Hematopoietic multipotent progenitor cell treated with erythropoietin and hydrocortisone succinate and interleukin-3 and kit ligand, for 17 days (in vitro differentiated cells): ENCODE measurements around the gene SYMPK.
"Not testable (repeated sequence)": the region's sequence is repeated elsewhere in the genome, so short reads cannot be mapped to it uniquely, and the experiment has no call there.

Source experiments
- DNase-seq: peaks from one replicate; pipeline ENCODE4 v3.0.0-alpha.2; 2015; ENCODE audit warnings: low spot score

SYMPK gene

DNA sequence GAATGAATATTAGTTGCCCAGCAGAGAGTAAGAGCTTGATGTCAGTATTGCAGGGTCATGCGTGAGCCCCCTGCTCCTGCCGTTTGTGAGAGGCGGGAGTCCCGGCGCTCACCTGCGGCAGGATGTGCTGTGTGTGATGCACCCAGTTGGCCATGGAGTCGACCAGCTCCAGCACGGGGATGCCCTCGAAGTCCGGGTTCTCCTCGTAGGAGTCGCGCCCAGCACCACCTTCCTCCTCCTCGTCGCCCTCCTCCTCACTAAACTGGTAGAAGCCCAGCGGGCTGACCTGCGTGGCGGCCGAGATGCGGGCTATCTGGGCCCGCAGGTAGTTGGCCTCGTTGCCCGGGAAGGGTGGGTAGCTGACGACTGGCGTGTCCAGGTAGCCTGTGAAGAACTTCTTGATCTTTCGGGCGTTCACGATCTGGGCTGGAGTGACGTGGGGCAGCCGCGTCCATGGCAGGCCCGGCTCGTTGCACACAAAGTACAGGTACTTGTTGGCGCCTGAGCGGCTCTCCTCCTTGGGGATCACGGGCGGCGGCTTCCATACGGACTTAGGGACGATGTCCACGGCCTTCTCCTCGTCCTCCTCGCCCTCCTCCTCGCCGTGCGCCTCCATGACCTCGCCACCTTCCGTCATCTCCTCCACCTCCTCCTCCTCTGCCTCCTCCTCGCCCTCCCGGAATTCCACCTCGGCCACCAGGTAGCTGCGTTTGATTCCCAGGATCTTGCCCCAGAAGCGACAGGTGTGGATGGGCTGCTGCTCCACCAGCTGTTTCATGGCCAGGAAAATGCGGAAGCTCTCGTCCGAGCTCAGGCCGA lies 58.6 kb downstream of the SYMPK start:
- DNase-seq = no peak

DNA sequence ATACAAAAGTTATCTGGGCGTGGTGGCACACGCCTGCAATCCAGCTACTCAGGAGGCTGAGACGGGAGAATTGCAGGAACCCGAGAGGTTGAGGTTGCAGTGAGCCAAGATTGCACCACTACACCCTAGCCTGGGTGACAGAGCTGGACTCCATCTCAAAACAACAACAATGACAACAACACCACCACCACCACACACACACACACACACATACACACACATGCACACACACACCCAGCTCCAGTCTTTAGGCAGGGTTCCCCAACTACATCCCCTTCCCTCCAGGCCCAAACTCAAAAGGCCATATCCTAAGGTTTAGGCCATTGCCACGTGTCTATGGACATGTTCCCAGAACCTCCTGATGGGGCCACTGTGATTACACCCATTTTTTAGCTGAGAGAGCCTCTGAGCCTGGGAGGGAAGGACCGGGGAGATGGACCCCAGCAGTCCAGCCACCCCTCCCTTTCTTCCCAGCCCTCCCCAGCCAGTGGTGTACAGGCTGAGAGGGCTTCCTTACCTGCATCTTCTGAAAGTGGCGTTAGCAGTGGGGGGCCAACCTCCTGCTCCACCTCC lies 61.3 kb downstream of the SYMPK start:
- no peak for DNase-seq

DNA sequence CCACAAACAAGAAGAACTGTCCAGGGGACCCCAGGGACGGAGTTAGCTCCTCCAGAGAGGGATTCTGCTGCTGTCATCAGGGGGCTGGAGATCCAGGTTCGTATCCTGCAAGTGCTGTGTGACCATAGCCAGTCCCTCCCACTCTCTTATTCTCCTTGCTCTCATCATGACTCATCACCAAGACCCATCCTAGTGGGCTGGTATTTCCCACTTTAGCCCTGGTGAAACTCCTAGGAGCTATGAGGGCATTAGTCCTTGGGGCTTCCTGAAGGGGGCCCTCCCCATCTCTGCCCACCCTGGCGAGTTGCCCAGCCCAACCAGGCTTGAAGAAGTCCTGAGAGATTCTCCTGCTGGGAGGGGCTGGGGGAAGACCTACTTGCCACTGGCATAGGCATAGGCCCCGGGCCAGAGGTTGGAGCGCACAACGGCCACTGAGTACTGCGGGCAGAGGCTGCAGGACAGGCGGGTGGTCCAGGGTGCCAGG lies 62.8 kb downstream of the SYMPK start:
- DNase-seq = no peak

DNA sequence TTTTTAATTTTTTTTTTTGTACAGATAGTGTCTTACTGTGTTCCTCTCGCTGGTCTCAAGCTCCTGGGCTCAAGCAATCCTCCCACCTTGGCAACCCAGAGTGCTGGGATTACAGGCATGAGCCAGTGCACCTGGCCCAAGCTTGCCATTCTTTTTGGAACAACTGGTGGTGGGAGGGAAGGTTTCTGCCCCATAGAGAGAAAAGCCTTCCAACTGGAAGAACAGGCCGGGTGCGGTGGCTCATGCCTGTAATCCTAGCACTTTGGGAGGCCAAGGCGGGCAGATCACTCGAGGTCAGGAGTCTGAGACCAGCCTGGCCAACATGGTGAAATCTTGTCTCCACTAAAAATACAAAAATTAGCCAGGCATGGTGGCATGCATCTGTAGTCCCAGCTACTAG lies 63.4 kb downstream of the SYMPK start:
- not testable (repeated sequence) for DNase-seq

DNA sequence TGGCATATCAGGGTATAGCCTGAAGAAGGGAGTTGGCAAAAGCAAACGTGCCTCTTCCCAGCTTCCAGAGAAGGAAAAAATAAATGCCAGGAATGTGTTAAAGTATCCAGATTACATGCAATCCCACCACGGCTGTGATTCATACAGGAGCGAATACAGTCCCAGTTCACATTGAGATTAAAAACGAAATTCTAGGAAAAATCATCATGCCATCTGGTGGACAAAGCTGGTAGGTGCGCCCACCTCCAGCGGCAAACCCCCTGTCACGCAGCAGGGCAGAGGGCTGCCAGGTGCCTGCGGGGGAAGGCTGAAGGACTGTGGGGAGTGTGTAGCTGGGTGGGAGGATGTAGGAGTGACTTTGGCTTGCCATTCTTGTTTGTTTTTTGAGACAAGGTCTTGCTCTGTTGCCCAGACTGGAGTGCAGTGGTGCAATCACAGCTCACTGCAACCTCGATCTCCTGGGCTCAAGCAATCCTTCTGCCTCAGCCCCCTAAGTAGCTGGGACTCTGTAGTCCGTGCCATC lies 63.9 kb downstream of the SYMPK start:
- peak; percentile 68 for DNase-seq

DNA sequence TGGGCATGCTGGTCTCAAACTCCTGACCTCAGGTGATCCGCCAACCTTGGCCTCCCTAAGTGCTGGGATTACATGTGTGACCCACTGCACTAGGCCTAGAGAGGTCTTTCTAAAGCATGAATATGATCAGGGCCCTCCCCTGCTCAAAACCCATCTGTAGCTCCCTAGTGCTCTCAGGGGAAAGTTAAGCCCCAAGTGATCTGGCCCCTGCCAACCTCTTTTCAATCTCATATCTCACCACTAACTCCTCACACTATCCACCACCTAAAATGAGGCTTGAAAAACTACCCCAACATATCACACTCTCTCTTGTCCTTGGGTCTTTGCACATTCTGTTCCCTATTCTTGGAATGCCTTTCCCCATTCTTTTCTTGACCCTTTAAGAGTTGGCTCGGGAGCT lies 68.3 kb downstream of the SYMPK start:
- no peak for DNase-seq

DNA sequence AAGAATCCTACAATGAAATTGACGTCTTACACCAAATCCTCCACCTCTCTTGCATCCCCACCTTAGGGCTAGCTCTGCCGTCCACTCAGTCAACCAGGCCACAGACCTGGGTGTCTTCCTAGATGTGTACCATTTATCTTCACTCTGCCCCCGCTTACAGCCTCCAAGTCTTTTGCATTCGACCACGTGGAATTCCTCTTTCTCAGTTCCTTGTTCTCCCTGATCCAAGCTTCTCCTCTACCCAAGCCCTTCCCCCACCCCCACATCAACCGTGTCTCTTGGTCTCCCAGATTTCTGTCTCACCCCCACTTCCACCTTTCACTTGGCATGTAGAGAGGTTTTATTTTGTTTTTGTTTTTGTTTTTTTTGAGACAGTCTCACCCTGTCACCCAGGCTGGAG lies 69.1 kb downstream of the SYMPK start:
- DNase-seq = no peak

DNA sequence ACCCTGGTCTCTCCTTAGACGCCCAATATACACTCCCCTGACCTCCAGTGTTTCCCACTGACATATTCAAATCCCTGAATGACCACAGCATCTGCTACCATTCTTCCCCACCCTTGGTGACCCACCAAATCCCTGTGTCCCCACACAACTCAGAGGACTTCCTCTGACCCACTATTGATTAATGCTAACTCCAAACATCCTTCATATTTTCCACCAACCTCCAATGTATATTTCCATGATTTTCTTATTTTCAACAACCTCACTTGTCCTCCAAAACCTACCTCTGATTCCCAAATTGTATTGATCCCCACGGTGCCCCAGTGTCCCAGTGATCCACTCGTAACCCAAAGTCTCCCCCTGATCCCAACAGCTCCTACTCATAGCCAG lies 69.8 kb downstream of the SYMPK start:
- no peak for DNase-seq

DNA sequence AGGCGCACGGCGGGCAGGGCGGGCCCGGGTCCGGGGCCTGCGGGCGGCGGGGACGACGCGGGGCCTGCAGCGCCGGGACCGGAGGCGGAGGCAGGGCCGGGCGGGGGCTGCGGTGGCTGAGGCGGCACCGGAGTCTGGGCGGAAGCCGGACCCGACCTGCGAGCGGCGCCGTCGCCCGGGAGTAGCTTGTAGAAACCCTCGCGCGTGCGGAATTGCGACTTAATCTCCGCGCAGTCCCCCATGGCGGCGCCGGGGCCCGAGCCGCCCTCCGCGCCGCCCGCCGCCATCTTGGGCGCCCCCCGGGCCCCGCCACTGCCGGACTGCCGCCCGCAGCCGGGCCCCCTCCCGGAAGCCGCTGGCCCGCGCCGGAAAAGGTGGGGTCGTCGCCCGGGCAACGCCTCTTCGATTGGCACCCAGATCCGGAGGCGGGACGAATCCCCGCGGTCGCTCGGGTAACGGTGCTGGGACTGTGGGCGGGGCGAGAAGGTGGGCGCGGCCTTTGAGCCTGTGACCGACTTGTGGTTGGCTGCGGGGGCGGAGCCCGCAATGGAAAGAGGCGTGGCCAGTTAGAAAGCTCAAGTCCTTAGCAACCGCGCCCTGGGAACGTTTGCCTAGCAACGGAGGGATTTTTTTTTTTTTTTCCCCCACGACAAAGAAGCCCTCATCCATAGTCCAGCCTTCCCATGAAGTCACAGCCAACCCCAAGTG lies 70.3 kb downstream of the SYMPK start, which contains the start of gene DMWD:
Gene DMWD (minus strand): TSS at position 376 of the 708 bp plus-strand sequence. CDS start 89 bp downstream, at position 287.
- DNase-seq = peak; percentile 99

DNA sequence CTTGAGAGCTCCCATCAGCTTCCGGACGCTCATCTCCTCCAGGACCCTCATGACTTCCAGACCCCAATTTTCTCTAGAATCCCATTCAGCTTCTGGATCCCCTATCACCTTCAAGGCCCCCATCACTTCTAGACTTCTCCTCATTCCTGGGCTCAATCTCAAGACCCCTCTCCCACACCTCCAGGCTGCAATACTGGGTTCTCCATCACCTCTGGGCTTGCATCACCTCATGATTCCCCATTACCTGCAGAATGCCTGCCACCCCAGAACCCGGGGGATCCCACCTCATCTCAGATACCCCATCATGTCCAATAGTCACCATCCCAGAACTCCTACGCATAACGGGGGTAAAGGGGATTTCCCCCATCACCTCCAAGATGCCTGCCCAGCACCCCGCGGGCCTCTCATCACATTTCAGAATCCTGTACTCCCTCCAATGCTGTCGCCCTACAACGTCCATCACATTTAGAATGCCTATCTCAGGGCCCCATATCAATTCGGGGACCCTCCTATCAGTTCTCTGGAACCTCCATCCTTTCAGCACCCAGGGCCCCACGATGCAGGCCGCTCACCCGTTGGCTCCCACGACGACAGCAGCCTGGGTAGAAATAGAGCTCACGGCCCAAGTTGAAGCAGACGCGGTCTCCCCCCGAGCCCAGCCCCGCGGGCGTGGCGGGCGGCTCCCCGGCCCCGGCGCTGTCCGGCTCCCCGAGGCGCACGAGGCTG lies 71.0 kb downstream of the SYMPK start:
- no peak for DNase-seq

DNA sequence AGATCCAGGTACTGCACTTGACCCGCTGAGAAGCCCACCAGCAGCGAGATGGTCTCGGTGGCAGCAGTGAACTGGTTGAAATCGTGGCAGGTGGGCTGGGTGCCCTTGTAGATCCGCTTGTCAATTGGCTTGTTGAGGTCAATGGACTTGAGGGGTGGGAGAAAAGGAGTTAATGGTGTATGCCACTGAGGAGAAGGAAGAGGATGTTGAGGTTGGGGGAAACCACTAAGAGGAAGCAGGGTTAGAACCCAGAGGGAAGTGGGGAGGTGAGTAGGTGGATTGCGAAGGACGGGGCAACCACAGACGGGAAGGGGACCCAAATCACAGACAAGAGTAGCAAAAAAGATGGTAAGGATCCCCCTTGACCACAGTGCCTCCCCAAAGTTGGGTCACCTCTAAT lies 72.0 kb downstream of the SYMPK start:
- no peak for DNase-seq

DNA sequence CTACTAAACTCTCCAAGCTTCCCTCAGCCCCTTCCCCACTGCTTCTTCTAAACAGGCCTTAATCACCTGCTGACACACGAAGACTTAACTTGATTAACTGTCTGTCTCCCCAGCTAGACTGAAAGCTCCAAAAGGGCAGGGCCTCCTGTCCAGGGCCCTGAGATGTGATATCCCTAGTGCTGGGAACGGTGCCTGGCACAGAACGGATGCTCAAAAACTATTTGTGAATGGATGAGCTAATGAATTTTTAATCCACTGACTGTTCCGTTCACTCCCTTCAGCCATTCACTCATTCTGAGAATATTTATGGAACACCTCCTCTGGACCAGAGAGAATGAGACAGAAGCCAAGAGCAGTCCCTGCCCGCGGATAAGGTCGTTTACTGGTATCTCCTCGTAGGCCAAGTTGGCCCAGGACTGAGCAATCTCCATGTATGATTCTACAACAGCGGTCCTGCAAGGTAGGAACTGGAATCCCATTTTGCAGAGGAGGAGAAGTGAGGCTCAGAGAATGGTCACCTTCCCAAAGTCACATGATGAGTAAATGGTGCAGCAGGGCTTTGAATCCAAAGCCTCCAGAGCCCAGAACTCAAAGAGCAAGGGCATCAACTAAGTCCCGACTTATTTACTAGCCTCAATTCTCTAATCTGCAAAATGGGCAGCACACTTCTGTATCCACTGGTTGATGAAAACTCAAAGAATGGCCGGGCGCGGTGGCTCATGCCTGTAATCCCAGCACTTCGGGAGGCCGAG lies 73.7 kb downstream of the SYMPK start:
- DNase-seq = no peak

DNA sequence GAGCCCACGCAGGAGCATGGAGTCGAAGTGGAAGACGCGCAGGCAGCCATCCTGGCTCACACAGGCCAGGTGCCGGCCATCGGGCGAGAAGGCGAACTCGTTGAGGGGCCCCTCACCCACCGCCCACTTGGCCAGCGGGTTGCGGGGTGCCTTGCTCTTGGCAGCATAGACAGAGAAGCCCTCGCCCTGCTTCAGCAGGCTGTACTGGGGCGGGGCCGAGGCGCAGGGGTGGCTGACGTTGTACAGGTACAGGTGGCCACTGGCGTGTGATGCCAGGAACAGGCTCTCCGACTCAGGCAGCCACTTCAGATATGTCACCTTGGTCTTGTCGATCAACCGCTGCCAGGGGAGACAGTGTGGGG lies 76.4 kb downstream of the SYMPK start:
- no peak for DNase-seq

DNA sequence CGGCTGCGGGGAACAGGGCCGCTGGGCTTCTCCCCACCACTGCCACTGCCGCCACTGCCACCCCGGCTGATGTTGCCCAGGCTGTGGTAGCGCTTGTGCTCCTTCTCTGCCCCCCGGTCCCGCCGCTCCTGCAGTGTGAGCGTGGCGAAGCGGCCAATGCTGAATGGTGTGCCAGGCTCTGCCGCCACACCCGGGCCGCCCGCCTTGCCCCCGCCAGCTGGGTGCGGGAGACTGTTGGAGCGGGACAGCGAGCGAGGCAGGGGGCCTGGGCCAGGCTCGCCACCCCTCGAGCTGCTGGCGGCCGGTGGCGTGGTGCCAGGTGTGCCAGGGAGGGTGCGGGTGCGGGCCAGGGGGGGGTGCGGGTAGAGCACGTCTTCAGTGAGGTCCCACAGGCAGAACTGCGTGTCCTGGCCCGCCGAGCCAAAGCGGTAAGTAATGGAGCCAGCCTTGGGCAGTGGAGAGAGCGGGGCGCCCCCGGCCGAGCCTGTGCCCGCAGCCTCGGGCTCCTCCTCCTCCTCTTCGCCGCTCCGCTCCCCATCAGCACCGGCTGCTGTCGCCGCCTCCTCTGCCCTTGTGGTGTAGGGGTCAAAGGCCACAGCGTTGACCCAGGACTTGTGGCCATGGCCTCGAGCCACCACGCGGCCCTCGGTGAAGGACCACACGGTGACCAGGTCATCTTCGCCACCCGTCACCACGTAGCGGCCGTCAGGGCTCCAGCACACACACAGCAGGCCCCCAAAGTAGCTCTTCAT lies 77.0 kb downstream of the SYMPK start:
- DNase-seq = no peak

DNA sequence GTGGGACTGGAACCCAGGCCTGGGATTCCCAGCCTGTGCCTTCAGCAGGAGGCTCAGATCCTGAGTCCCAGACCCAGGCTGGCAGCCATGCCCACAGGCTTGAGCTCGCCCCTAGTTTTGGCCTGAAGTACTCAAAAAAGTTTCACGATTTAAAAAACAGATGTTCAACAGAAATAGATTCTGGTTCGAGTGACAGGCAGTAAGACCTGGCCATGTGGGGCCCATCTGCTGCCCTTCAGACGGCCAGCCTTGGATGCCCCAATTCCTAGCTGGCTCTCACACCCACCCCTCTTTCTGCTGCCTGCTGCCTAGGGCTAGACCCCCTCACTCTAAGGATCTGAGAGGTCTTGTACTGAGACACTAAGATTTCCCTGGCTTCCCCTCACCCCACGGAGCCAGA lies 77.8 kb downstream of the SYMPK start:
- no peak for DNase-seq

DNA sequence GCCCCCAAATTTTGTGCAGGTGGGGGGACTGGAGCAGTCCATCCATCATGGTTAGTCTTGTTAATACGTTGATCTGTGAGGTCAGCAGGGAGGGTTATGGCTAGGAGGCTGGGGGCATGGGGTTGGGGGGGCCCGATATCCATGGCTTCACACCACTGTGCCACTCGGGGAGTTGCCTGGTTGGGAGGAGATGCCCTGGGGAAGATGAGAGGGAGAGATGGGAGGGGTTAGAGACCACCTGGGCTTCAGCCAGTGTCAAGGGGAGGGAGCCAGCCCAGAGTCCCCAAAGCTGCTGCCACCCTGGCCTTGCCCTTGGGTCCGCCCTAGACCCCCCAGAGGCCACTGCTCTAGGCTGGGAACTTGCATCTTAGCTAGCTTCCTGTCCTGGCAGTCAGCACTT lies 78.9 kb downstream of the SYMPK start:
- DNase-seq = no peak

DNA sequence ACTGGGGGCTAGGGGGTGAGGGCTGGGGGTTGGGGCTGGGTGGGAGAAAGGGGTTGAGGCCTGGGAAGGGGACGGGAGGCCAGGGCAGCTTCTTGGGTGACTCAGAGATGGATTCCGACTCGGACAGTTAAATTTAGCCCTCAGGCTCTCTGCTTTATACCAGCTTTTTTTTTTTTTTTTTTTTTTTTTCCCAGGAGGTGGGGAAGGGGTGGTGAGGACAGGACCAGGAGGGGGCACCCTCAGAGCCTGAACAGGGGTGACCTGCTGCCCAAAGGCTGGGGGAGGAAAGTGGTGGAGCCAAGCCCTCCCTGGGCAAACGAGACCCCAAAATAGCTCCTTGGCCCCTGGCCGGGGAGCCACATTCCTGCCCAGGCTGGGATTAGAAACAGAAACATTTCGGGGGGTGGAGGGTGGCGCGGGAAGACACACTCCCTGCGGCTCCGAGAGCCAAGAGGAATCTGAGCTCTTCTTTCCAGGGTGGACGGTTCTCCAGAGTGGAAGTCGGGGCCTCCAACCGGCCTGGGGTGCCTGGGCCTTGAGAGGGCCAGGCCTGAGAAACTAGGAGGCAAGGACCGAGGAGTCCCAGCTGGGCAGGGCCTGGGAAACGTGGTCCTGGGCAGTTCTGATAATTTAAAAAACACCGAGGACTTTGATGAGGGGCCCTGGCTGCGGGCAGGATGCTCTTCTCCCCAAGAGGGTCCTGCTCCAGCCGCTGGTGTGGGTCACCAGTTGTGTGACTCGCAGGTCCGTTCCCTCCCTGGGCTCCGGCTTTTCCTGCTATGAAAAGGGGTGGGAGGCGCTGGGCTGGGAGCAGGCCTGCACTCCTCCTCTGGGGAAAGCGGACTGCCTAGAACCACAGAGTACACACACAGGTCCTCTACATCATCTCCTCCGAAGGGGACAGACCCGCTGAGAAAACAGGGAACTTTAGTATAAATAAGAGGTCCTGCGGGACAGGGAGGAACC lies 79.8 kb downstream of the SYMPK start:
- DNase-seq = no peak

DNA sequence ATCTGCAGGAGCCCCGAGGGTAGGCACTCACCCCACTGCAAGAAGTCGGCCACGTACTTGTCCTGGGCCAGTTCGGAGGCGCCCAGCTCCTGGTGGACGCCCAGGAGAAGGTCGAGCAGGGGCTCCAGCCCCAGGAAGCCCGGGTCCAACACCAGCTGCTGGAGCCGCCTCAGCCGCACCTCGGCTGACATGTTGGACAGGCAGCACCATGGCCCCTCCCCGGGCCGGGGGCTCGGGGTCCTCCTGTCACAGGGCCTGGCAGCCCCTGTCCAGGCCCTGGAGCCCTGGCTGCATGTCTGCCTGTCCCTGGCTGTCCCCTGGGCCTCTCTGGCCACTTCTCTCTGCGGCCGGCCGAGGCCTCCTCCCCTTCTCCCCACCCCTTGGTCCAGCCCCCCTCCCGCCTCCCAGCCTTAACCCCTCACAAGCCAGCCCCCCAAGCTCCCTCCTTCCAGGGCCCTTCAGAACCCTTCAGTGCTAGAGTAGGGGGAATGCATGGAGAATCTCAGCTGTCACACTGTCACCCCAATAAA lies 80.7 kb downstream of the SYMPK start, which contains the start of gene DMPK:
Gene DMPK (minus strand): TSS at position 329 of the 530 bp plus-strand sequence. CDS start 138 bp downstream, at position 191.
- no peak for DNase-seq
